ENCODE measurements around the gene IFIT5.
"Not testable (repeated sequence)": the region's sequence is repeated elsewhere in the genome, so short reads cannot be mapped to it uniquely, and the experiment has no call there.

IFIT5 gene

GRCh38 chr10:89414146-89414878, at the start of gene IFIT5:
Gene IFIT5, plus strand, starts transcription at chr10:89414568. Its CDS starts 231 bp downstream, at chr10:89414799.
- peak; percentile 57 for DNase-seq

GRCh38 chr10:89367529-89367928, 46.8 kb upstream of the IFIT5 start:
- no peak for DNase-seq

- no peak for DNase-seq
Measured at GRCh38 chr10:89368129-89368528, 46.2 kb upstream of the IFIT5 start.

GRCh38 chr10:89369156-89370105, 44.9 kb upstream of the IFIT5 start:
- no peak for DNase-seq

- no peak for DNase-seq
Measured at GRCh38 chr10:89371079-89371478, 43.3 kb upstream of the IFIT5 start.

GRCh38 chr10:89371987-89372386, 42.4 kb upstream of the IFIT5 start:
- DNase-seq: no peak

- no peak for DNase-seq
Measured at GRCh38 chr10:89373916-89374711, 40.3 kb upstream of the IFIT5 start.

- no peak for DNase-seq
Measured at GRCh38 chr10:89374713-89375141, 39.6 kb upstream of the IFIT5 start.

- no peak for DNase-seq
Measured at GRCh38 chr10:89377705-89378637, 36.4 kb upstream of the IFIT5 start, which contains the start of gene IFIT1B. Gene IFIT1B, plus strand, starts transcription at chr10:89378056. Its CDS starts 80 bp downstream, at chr10:89378136.

GRCh38 chr10:89379103-89379502, 35.3 kb upstream of the IFIT5 start:
- DNase-seq: no peak

- no peak for DNase-seq
Measured at GRCh38 chr10:89382757-89383156, 31.6 kb upstream of the IFIT5 start.

- no peak for DNase-seq
Measured at GRCh38 chr10:89384474-89385340, 29.7 kb upstream of the IFIT5 start.

GRCh38 chr10:89388806-89389205, 25.6 kb upstream of the IFIT5 start:
- DNase-seq: no peak

- DNase-seq: no peak
Measured at GRCh38 chr10:89389254-89389653, 25.1 kb upstream of the IFIT5 start.

- no peak for DNase-seq
Measured at GRCh38 chr10:89390476-89391225, 23.7 kb upstream of the IFIT5 start.

- DNase-seq: not testable (repeated sequence)
Measured at GRCh38 chr10:89391226-89391576, 23.2 kb upstream of the IFIT5 start.

GRCh38 chr10:89391907-89392756, 22.2 kb upstream of the IFIT5 start, which contains the start of gene IFIT1:
Gene IFIT1, plus strand, starts transcription at chr10:89392623. Its CDS starts 90 bp downstream, at chr10:89392713.
- DNase-seq: peak; percentile 75

- DNase-seq: no peak
Measured at GRCh38 chr10:89392974-89393373, 21.4 kb upstream of the IFIT5 start.

GRCh38 chr10:89393898-89394297, 20.5 kb upstream of the IFIT5 start:
- DNase-seq: no peak
